ENCODE data around the gene LRCOL1. TPM values are rescaled to one million over a fixed set of nuclear protein-coding genes. Genes with fewer than 3 reads are reported as not detected.
A peak's percentile ranks its signal among the peaks of the same experiment; 100 is the strongest.

The LRCOL1 gene
- total and polyA plus RNA-seq, 4 donors: 0.98 to 1.8 (median 1.3) TPM

GRCh38 chr12:132597333-132598316 is 12.8 kb downstream of the LRCOL1 start:
- peak overlapping the region; percentile 1 for H3K4me3 ChIP-seq
- WGBS, 2 donors: 4 to 8% methylated on average over 14 to 39 of the region's 58 CpGs
- H3K27me3 ChIP-seq (ENCODE audit: control insufficient read depth in 3 of 3, insufficient read depth in 3 of 3, low read length in 2 of 3): peaks cover 0 to 6% (median 0%) of the 10 kb centered on the region in 3 donors
- peak overlapping the region in 1 of 2 donors; percentile 80 for H3K9ac ChIP-seq (ENCODE audit: insufficient read depth in 1 of 2, low read length in 2 of 2)
- no peak for TF ChIP-seq CTCF (IDR thresholded peaks at IDR 0.05; ENCODE audit: control extremely low read depth, extremely low read depth)
- no peaks in the 10 kb centered on the region for H3K36me3 ChIP-seq (ENCODE audit: control insufficient read depth in 4 of 4, insufficient read depth in 4 of 4, low read length in 4 of 4)
- no peak overlapping the region for H3K27ac ChIP-seq (ENCODE audit: low read depth in 1 of 2, low read length in 1 of 2)
- no peaks in the 10 kb centered on the region for H3K9me3 ChIP-seq (ENCODE audit: control insufficient read depth in 4 of 4, insufficient read depth in 3 of 4, low read length in 3 of 4)
- ATAC-seq (ENCODE audit: insufficient read depth, low FRiP score): no peak
- peaks cover 0 to 27% (median 9%) of the 10 kb centered on the region in 5 donors for H3K4me1 ChIP-seq (ENCODE audit: control insufficient read depth in 5 of 5, insufficient read depth in 5 of 5, low read length in 5 of 5)
- DNase-seq: peak; percentile 51 to 83 (median 77)

DNA sequence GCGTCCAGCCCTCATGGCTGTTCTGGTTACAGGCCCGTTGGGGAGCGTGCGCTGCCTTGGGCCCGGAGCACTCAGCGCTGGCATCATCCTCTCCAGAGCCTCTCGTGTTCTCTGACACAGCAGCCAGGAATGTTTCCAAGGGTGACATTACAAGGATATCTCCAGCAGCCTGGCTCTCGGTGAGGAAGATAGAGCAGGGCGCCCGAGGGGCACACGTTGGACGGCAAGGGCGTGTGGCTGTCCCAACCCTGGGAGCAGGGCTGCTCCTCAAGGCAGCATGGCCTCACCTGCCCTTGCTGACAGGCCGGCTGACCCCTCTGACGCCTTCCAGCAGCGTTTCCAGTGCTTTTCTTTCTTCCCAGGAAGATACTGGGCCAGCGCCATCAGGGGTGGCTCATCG is 14.4 kb downstream of the LRCOL1 start:
- DNase-seq (peak in 2 of 3 donors; percentile 41 to 50), ATAC-seq (ENCODE audit: insufficient read depth, low FRiP score) (no peak)
- no peak overlapping the region for H3K4me3 ChIP-seq
- no peak overlapping the region for H3K9ac ChIP-seq (ENCODE audit: insufficient read depth in 1 of 2, low read length in 2 of 2)
- WGBS, 2 donors: 66 to 87% methylated on average over 18 of the region's 18 CpGs
- H3K36me3 ChIP-seq (ENCODE audit: control insufficient read depth in 4 of 4, insufficient read depth in 4 of 4, low read length in 4 of 4): no peaks in the 10 kb centered on the region
- no peak for TF ChIP-seq CTCF (IDR thresholded peaks at IDR 0.05; ENCODE audit: control extremely low read depth, extremely low read depth)
- H3K4me1 ChIP-seq (ENCODE audit: control insufficient read depth in 5 of 5, insufficient read depth in 5 of 5, low read length in 5 of 5): peaks cover 0 to 19% (median 6%) of the 10 kb centered on the region in 5 donors
- H3K27me3 ChIP-seq (ENCODE audit: control insufficient read depth in 3 of 3, insufficient read depth in 3 of 3, low read length in 2 of 3): no peaks in the 10 kb centered on the region
- H3K27ac ChIP-seq (ENCODE audit: low read depth in 1 of 2, low read length in 1 of 2): no peak overlapping the region
- no peaks in the 10 kb centered on the region for H3K9me3 ChIP-seq (ENCODE audit: control insufficient read depth in 4 of 4, insufficient read depth in 3 of 4, low read length in 3 of 4)

GRCh38 chr12:132595183-132595582 is 15.2 kb downstream of the LRCOL1 start:
- ATAC-seq (ENCODE audit: insufficient read depth, low FRiP score) (no peak), DNase-seq (no peak)
- 81 to 84% methylated on average over 11 of the region's 11 CpGs for WGBS, 2 donors
- Histone ChIP-seq H3K9ac (ENCODE audit: insufficient read depth in 1 of 2, low read length in 2 of 2) (no peak overlapping the region), H3K4me3 (no peak overlapping the region), H3K36me3 (ENCODE audit: control insufficient read depth in 4 of 4, insufficient read depth in 4 of 4, low read length in 4 of 4) (no peaks in the 10 kb centered on the region), H3K9me3 (ENCODE audit: control insufficient read depth in 4 of 4, insufficient read depth in 3 of 4, low read length in 3 of 4) (no peaks in the 10 kb centered on the region), H3K27ac (ENCODE audit: low read depth in 1 of 2, low read length in 1 of 2) (no peak overlapping the region), H3K4me1 (ENCODE audit: control insufficient read depth in 5 of 5, insufficient read depth in 5 of 5, low read length in 5 of 5) (peaks cover 0 to 11% (median 6%) of the 10 kb centered on the region in 5 donors), H3K27me3 (ENCODE audit: control insufficient read depth in 3 of 3, insufficient read depth in 3 of 3, low read length in 2 of 3) (no peaks in the 10 kb centered on the region)
- no peak for TF ChIP-seq CTCF (IDR thresholded peaks at IDR 0.05; ENCODE audit: control extremely low read depth, extremely low read depth)

Measured in lung (tissue), 12 donors.